H1 (cell line): ENCODE measurements around the gene ZNF777. TPM values are rescaled to one million over a fixed set of nuclear protein-coding genes. Genes with fewer than 3 reads are reported as not detected.

ENCODE experiments used
- CTCF ChIA-PET: fragments of 300-600 bp; sonication (Branson Sonifier 250); formaldehyde crosslinking; loops from one replicate; lab custom pipeline; 2021; ENCODE audit not compliant: partially characterized antibody; lab: Charles Lee
- POLR2A ChIA-PET: fragments of 300-600 bp; sonication (Branson Sonifier 250); formaldehyde crosslinking; loops from one replicate; lab custom pipeline; 2021; ENCODE audit warnings: inconsistent platforms; ENCODE audit not compliant: partially characterized antibody; lab: Charles Lee
- DNase-seq, 2 experiments: peaks; one replicate each; pipeline versions ENCODE4 v3.0.0 to v3.0.0-alpha.2; 2010 to 2022; ENCODE audit warnings: low spot score in 2 of 2, low read depth in 1 of 2, mixed read lengths in 1 of 2
- FAIRE-seq: peaks from 2 replicates; lab custom pipeline; 2011; peaks lifted over from hg19 to GRCh38; lab: Jason Lieb, UNC
- H2AFZ ChIP-seq: 2 replicates; pipeline ENCODE4 v1.8.1; 2012; ENCODE audit warnings: low read length, inconsistent platforms
- H2AK5ac ChIP-seq: 2 replicates; pipeline ENCODE4 v1.6.1; 2013; ENCODE audit warnings: low read depth, low read length
- H2BK120ac ChIP-seq: replicated peaks from 2 replicates; pipeline ENCODE3; 2013; ENCODE audit warnings: low read depth, low read length, inconsistent platforms
- H2BK12ac ChIP-seq: 2 replicates; pipeline ENCODE4 v1.6.1; 2013; ENCODE audit warnings: low read depth, low read length
- H2BK15ac ChIP-seq: 2 replicates; pipeline ENCODE4 v1.6.1; 2013; ENCODE audit warnings: low read length
- H2BK20ac ChIP-seq: 2 replicates; pipeline ENCODE4 v1.6.1; 2013; ENCODE audit warnings: low read length
- H2BK5ac ChIP-seq: 2 replicates; pipeline ENCODE4 v1.6.1; 2013; ENCODE audit warnings: low read depth, low read length
- H3K14ac ChIP-seq: 2 replicates; pipeline ENCODE4 v1.6.1; 2013; ENCODE audit warnings: inconsistent platforms; ENCODE audit not compliant: insufficient read length
- H3K18ac ChIP-seq: 2 replicates; pipeline ENCODE4 v1.6.1; 2013; ENCODE audit warnings: low read length; ENCODE audit errors: extremely low read depth
- H3K23ac ChIP-seq: 2 replicates; pipeline ENCODE4 v1.6.1; 2013; ENCODE audit warnings: inconsistent platforms; ENCODE audit not compliant: insufficient read length
- H3K23me2 ChIP-seq: 2 replicates; pipeline ENCODE4 v1.6.1; 2013; ENCODE audit warnings: low read depth, low read length
- H3K27ac ChIP-seq: 2 replicates; pipeline ENCODE4 v1.6.1; 2011; ENCODE audit warnings: low read depth, low read length, inconsistent platforms
- H3K27me3 ChIP-seq, 4 experiments: replicated peaks in 1 of 4; 1 replicate in 1 of 4; 2 replicates in 3 of 4; pipeline versions ENCODE4 v1.6.1 to v1.8.1; 2011 to 2013; ENCODE audit warnings: low read length in 3 of 4, mild to moderate bottlenecking in 3 of 4, inconsistent platforms in 2 of 4, mixed read lengths in 2 of 4, moderate library complexity in 1 of 4; ENCODE audit not compliant: control insufficient read depth in 3 of 4, insufficient read depth in 3 of 4; ENCODE audit errors: extremely low read depth in 1 of 4
- H3K36me3 ChIP-seq, 4 experiments: 2 replicates each; pipeline versions ENCODE4 v1.6.1 to v1.8.1; 2011 to 2013; ENCODE audit warnings: mild to moderate bottlenecking in 4 of 4, low read length in 3 of 4, moderate library complexity in 2 of 4, control low read depth in 1 of 4, inconsistent platforms in 1 of 4; ENCODE audit not compliant: insufficient read depth in 4 of 4, control insufficient read depth in 2 of 4
- H3K4ac ChIP-seq: replicated peaks from 2 replicates; pipeline ENCODE3; 2013; ENCODE audit warnings: low read length, low read depth, mixed read lengths, inconsistent platforms; ENCODE audit not compliant: insufficient read length
- H3K4me1 ChIP-seq, 4 experiments: replicated peaks in 1 of 4; 1 replicate in 1 of 4; 2 replicates in 3 of 4; pipeline versions ENCODE4 v1.6.1 to v1.8.1; 2011 to 2013; ENCODE audit warnings: low read length in 3 of 4, inconsistent platforms in 2 of 4, mixed read lengths in 1 of 4; ENCODE audit not compliant: insufficient read depth in 4 of 4, control insufficient read depth in 3 of 4
- H3K4me2 ChIP-seq, 2 experiments: 2 replicates each; pipeline versions ENCODE4 v1.6.1 to v1.8.1; 2011 to 2013; ENCODE audit warnings: low read depth in 2 of 2, low read length in 2 of 2, control low read depth in 1 of 2, inconsistent platforms in 1 of 2, mild to moderate bottlenecking in 1 of 2; ENCODE audit not compliant: insufficient read depth in 1 of 2
- H3K4me3 ChIP-seq, 4 experiments: fragments of 200-600, 300-600 bp in 1 of 4; sonication (generic), shearing (Covaris generic), sonication (Bioruptor Twin) in 1 of 4; 2 replicates each; pipeline versions ENCODE4 v1.5.1 to v1.8.1; 2011 to 2016; ENCODE audit warnings: low read length in 4 of 4, low read depth in 3 of 4, control low read depth in 2 of 4, inconsistent platforms in 2 of 4, mild to moderate bottlenecking in 2 of 4, mixed read lengths in 1 of 4, moderate library complexity in 1 of 4; ENCODE audit not compliant: insufficient read depth in 2 of 4; ENCODE audit errors: extremely low read depth in 1 of 4
- H3K56ac ChIP-seq: replicated peaks from 2 replicates; pipeline ENCODE3; 2013; ENCODE audit warnings: low read depth, mild to moderate bottlenecking, mixed read lengths, low read length, inconsistent platforms; ENCODE audit not compliant: insufficient read length
- H3K79me1 ChIP-seq: 2 replicates; pipeline ENCODE4 v1.6.1; 2013; ENCODE audit warnings: low read depth, low read length, control low read depth
- H3K79me2 ChIP-seq, 2 experiments: 2 replicates each; pipeline versions ENCODE4 v1.6.1 to v1.8.1; 2012 to 2013; ENCODE audit warnings: low read length in 2 of 2, mild to moderate bottlenecking in 2 of 2, inconsistent platforms in 1 of 2; ENCODE audit not compliant: insufficient read depth in 2 of 2, control insufficient read depth in 1 of 2
- H3K9ac ChIP-seq, 4 experiments: replicated peaks in 1 of 4; 1 replicate in 1 of 4; 2 replicates in 3 of 4; pipeline versions ENCODE4 v1.6.1 to v1.8.1; 2011 to 2013; ENCODE audit warnings: low read depth in 3 of 4, low read length in 3 of 4, control low read depth in 2 of 4, mild to moderate bottlenecking in 2 of 4, moderate library complexity in 2 of 4, inconsistent platforms in 1 of 4; ENCODE audit errors: extremely low read depth in 1 of 4
- H3K9me3 ChIP-seq, 2 experiments: 2 replicates each; pipeline versions ENCODE4 v1.6.1 to v1.8.1; 2012 to 2013; ENCODE audit warnings: mild to moderate bottlenecking in 2 of 2, moderate library complexity in 2 of 2, control low read depth in 1 of 2, inconsistent platforms in 1 of 2, low read depth in 1 of 2, low read length in 1 of 2, mixed read lengths in 1 of 2; ENCODE audit not compliant: insufficient read depth in 2 of 2
- H4K20me1 ChIP-seq, 2 experiments: replicated peaks in 1 of 2; 2 replicates each; pipeline versions ENCODE3 to v1.8.1; 2011 to 2013; ENCODE audit warnings: inconsistent platforms in 2 of 2, low read length in 2 of 2, mild to moderate bottlenecking in 1 of 2; ENCODE audit not compliant: insufficient read depth in 2 of 2, control insufficient read depth in 1 of 2
- H4K5ac ChIP-seq: 2 replicates; pipeline ENCODE4 v1.6.1; 2013; ENCODE audit warnings: low read length, low read depth, mixed read lengths, inconsistent platforms; ENCODE audit not compliant: insufficient read length
- H4K8ac ChIP-seq: 2 replicates; pipeline ENCODE4 v1.8.0; 2013; ENCODE audit warnings: mild to moderate bottlenecking, moderate library complexity, low read length, inconsistent platforms; ENCODE audit not compliant: insufficient read depth; ENCODE audit errors: extremely low read depth
- H4K91ac ChIP-seq: replicated peaks from 2 replicates; pipeline ENCODE3; 2013; ENCODE audit warnings: low read length, mixed read lengths, inconsistent platforms; ENCODE audit not compliant: insufficient read length
- POLR2AphosphoS5 ChIP-seq: IDR thresholded peaks from 2 replicates; pipeline ENCODE4 v1.6.1; 2011; ENCODE audit warnings: low read depth, low read length
- POU5F1 ChIP-seq: IDR thresholded peaks from 2 replicates; pipeline ENCODE4 v1.6.1; 2011; ENCODE audit warnings: low read depth, mild to moderate bottlenecking, low read length, moderate library complexity
- SIRT6 ChIP-seq: IDR thresholded peaks from one replicate; pipeline ENCODE4 v1.7.1; 2012; ENCODE audit warnings: low read length, inconsistent platforms
- polyA plus RNA-seq, 7 experiments: library from polyadenylated mRNA; depleted of rRNA in 3 of 7; stranded (reverse) in 5 of 7; unstranded in 2 of 7; fragments of >200 nt in 5 of 7; fragments of 200-250 nt in 2 of 7; gene quantifications; 1 replicate in 5 of 7; 2 replicates in 1 of 7; 4 replicates in 1 of 7; pipeline versions ENCODE4 v1.2.1 to v1.2.3, GENCODE V29; 2011 to 2013; ENCODE audit warnings: missing spikeins in 2 of 7, mixed read lengths in 2 of 7
- total RNA-seq: library from RNA; stranded (reverse); fragmentation: NEBNext Ultra II Directional; extraction: Animal tissue kit (Norgen Biotek cat#: 25700); gene quantifications from 2 replicates; pipeline ENCODE4 v1.2.1, GENCODE V29; 2021

The ZNF777 gene
- total and polyA plus RNA-seq, 2 of the 8 experiments (the other 6 are each of a cell fraction or from before 2014, with no cell fraction given), result 8.0 to 10.1 TPM

- H2BK20ac ChIP-seq, result no peak overlapping the region
- H3K56ac ChIP-seq, result no peak overlapping the region
- H2AK5ac ChIP-seq, result no peak overlapping the region
- peaks cover 0 to 7% (median 4%) of the 10 kb centered on the region in 4 experiments; a peak in 3 of 7 replicates for H3K27me3 ChIP-seq
- CTCF ChIA-PET, result interaction anchor here (0.6 to 1.9 kb wide), 5 partner anchors 14 to 225 kb away, joined by 3 to 4 read pairs (median 3); no protein-coding TSS in a partner anchor
- H4K20me1 ChIP-seq, result no peaks in the 10 kb centered on the region
- no peak for TF ChIP-seq SIRT6
- TF ChIP-seq POLR2AphosphoS5, result no peak
- no peak for TF ChIP-seq POU5F1
- TF ChIP-seq, all 59 proteins: peak for 0
- Histone ChIP-seq H4K8ac (no peak overlapping the region), H3K4me3 (no peak overlapping the region), H3K4ac (no peak overlapping the region), H3K4me2 (no peak overlapping the region), H2BK5ac (no peak overlapping the region), H3K23me2 (no peaks in the 10 kb centered on the region), H2AFZ (no peak overlapping the region), H3K9me3 (no peaks in the 10 kb centered on the region), H3K27ac (no peak overlapping the region), H4K91ac (no peak overlapping the region), H3K23ac (no peak overlapping the region), H2BK120ac (no peak overlapping the region), H3K36me3 (no peaks in the 10 kb centered on the region), H2BK12ac (no peak overlapping the region), H2BK15ac (no peak overlapping the region), H3K14ac (no peak overlapping the region), H3K79me1 (no peaks in the 10 kb centered on the region), H4K5ac (no peak overlapping the region), H3K9ac (no peak overlapping the region), H3K79me2 (no peaks in the 10 kb centered on the region), H3K18ac (no peak overlapping the region), H3K4me1 (no peaks in the 10 kb centered on the region)
- DNase-seq (no peak), FAIRE-seq (no peak)
- POLR2A ChIA-PET, result no interaction called here
Observed at GRCh38 chr7:149466364-149466763, 5.5 kb upstream of the ZNF777 start.
